Keratinocyte (primary cell): ENCODE measurements around the gene SMIM30. TPM values are rescaled to one million over a fixed set of nuclear protein-coding genes. Genes with fewer than 3 reads are reported as not detected.

ENCODE experiments used
- DNase-seq: peaks from one replicate; pipeline ENCODE4 v3.0.0-alpha.2; 2011; ENCODE audit warnings: low read depth, missing footprints, low spot score
- FAIRE-seq: peaks from 2 replicates; lab custom pipeline; 2011; peaks lifted over from hg19 to GRCh38; lab: Jason Lieb, UNC
- H2AFZ ChIP-seq: 2 replicates; pipeline ENCODE4 v1.6.0; 2012; ENCODE audit warnings: low read length, control low read depth, inconsistent platforms; ENCODE audit not compliant: control insufficient read depth
- H3K27ac ChIP-seq: 2 replicates; pipeline ENCODE4 v1.5.1; 2011; ENCODE audit warnings: low read length; ENCODE audit not compliant: control insufficient read depth, insufficient read depth
- H3K27me3 ChIP-seq: 3 replicates; pipeline ENCODE4 v1.6.0; 2011; ENCODE audit warnings: low read length; ENCODE audit not compliant: control insufficient read depth, insufficient read depth; ENCODE audit errors: extremely low read depth
- H3K36me3 ChIP-seq, 2 experiments: 2 replicates in 1 of 2; 3 replicates in 1 of 2; pipeline ENCODE4 v1.5.1; 2011; ENCODE audit warnings: low read length in 2 of 2, mild to moderate bottlenecking in 1 of 2; ENCODE audit not compliant: control insufficient read depth in 2 of 2, insufficient read depth in 2 of 2; ENCODE audit errors: extremely low read depth in 1 of 2
- H3K4me1 ChIP-seq: 3 replicates; pipeline ENCODE4 v1.5.1; 2011; ENCODE audit warnings: low read length; ENCODE audit not compliant: control insufficient read depth, insufficient read depth; ENCODE audit errors: extremely low read depth
- H3K4me2 ChIP-seq: 3 replicates; pipeline ENCODE4 v1.6.0; 2011; ENCODE audit warnings: low read depth, low read length; ENCODE audit not compliant: control insufficient read depth, insufficient read depth; ENCODE audit errors: extremely low read depth
- H3K4me3 ChIP-seq, 3 experiments: fragments of 200-600 bp in 1 of 3; sonication (generic) in 1 of 3; 2 replicates in 2 of 3; 3 replicates in 1 of 3; pipeline ENCODE4 v1.5.1; 2011 to 2016; ENCODE audit warnings: low read length in 3 of 3, mild to moderate bottlenecking in 3 of 3, control low read depth in 2 of 3, inconsistent platforms in 1 of 3, low read depth in 1 of 3, mixed read lengths in 1 of 3, mixed run types in 1 of 3, moderate library complexity in 1 of 3; ENCODE audit not compliant: control insufficient read depth in 2 of 3, insufficient read depth in 2 of 3; ENCODE audit errors: extremely low read depth in 1 of 3
- H3K79me2 ChIP-seq: 2 replicates; pipeline ENCODE4 v1.6.0; 2012; ENCODE audit warnings: low read length; ENCODE audit not compliant: control insufficient read depth, insufficient read depth
- H3K9ac ChIP-seq: 3 replicates; pipeline ENCODE4 v1.6.0; 2011; ENCODE audit warnings: low read length; ENCODE audit not compliant: control insufficient read depth, insufficient read depth; ENCODE audit errors: extremely low read depth
- H3K9me1 ChIP-seq: 3 replicates; pipeline ENCODE4 v1.6.0; 2011; ENCODE audit warnings: low read length; ENCODE audit not compliant: control insufficient read depth, insufficient read depth; ENCODE audit errors: extremely low read depth
- H3K9me3 ChIP-seq: 2 replicates; pipeline ENCODE4 v1.5.1; 2012; ENCODE audit warnings: low read depth, low read length; ENCODE audit not compliant: control insufficient read depth
- H4K20me1 ChIP-seq: 3 replicates; pipeline ENCODE4 v1.6.0; 2011; ENCODE audit warnings: low read length; ENCODE audit not compliant: control insufficient read depth, insufficient read depth; ENCODE audit errors: extremely low read depth
- CTCF ChIP-seq, 3 experiments: IDR thresholded peaks in 1 of 3; conservative IDR thresholded peaks in 1 of 3; optimal IDR thresholded peaks in 1 of 3; 2 replicates in 2 of 3; 3 replicates in 1 of 3; pipeline versions ENCODE3 to v1.5.1; 2011; ENCODE audit warnings: low read length in 3 of 3, mild to moderate bottlenecking in 3 of 3, moderate library complexity in 2 of 3, control low read depth in 1 of 3, inconsistent platforms in 1 of 3; ENCODE audit not compliant: insufficient read depth in 2 of 3; ENCODE audit errors: extremely low read depth in 1 of 3
- EZH2 ChIP-seq: IDR thresholded peaks from one replicate; pipeline ENCODE4 v1.6.1; 2012; ENCODE audit warnings: inconsistent platforms, mild to moderate bottlenecking, low read length, moderate library complexity
- dilution Hi-C: fragments of 300-500 bp; cut with MboI; formaldehyde crosslinking; loops from one replicate; pipeline ENCODE4 v1.7.0; 2020; ENCODE audit warnings: low sequenced_read_pairs; ENCODE audit not compliant: extremely low pct_ligation_motif_present
- polyA plus RNA-seq, 5 experiments: library from polyadenylated mRNA; depleted of rRNA in 3 of 5; stranded (reverse) in 3 of 5; stranded (forward) in 1 of 5; unstranded in 1 of 5; fragments of >200 nt; gene quantifications; 1 replicate in 1 of 5; 2 replicates in 3 of 5; 3 replicates in 1 of 5; pipeline versions ENCODE4 v1.2.1 to v1.2.3, GENCODE V29; 2011 to 2012; ENCODE audit warnings: missing spikeins in 2 of 5, low read depth in 1 of 5, low replicate concordance in 1 of 5

SMIM30 gene
- polyA plus RNA-seq, 1 donor (not counting 4 experiments of a cell fraction or from before 2014, with no cell fraction given): 94.5 TPM

GRCh38 chr7:113144817-113145216 is 26.5 kb upstream of the SMIM30 start:
- H3K36me3 ChIP-seq: no peaks in the 10 kb centered on the region
- H3K9me3 ChIP-seq: no peaks in the 10 kb centered on the region
- H3K9me1 ChIP-seq: no peaks in the 10 kb centered on the region
- no peaks in the 10 kb centered on the region for H4K20me1 ChIP-seq
- no peaks in the 10 kb centered on the region for H3K79me2 ChIP-seq
- H3K4me3 ChIP-seq: no peak overlapping the region
- dilution Hi-C loops: no loop called here
- DNase-seq: no peak
- H3K4me1 ChIP-seq: no peaks in the 10 kb centered on the region
- TF ChIP-seq CTCF (optimal IDR thresholded peaks at IDR 0.05 in 1 of 3, IDR thresholded peaks at IDR 0.05 in 1 of 3, conservative IDR thresholded peaks at IDR 0.05 in 1 of 3; ENCODE audit: extremely low read depth in 1 of 3, insufficient read depth in 2 of 3, low read length in 3 of 3) (no peak), EZH2 (no peak)
- no peak overlapping the region for H3K27ac ChIP-seq
- H3K27me3 ChIP-seq: no peaks in the 10 kb centered on the region
- H2AFZ ChIP-seq: no peak overlapping the region
- FAIRE-seq: no peak
- no peak overlapping the region for H3K9ac ChIP-seq
- H3K4me2 ChIP-seq: no peak overlapping the region

- no peaks in the 10 kb centered on the region for H3K79me2 ChIP-seq
- no peak overlapping the region for H2AFZ ChIP-seq
- dilution Hi-C loops: no loop called here
- H3K9me1 ChIP-seq: no peaks in the 10 kb centered on the region
- FAIRE-seq (no peak), DNase-seq (no peak)
- H3K4me1 ChIP-seq: no peaks in the 10 kb centered on the region
- no peaks in the 10 kb centered on the region for H3K27me3 ChIP-seq
- H3K9ac ChIP-seq: no peak overlapping the region
- H3K9me3 ChIP-seq: no peaks in the 10 kb centered on the region
- H3K4me3 ChIP-seq: no peak overlapping the region
- no peak for TF ChIP-seq CTCF (optimal IDR thresholded peaks at IDR 0.05 in 1 of 3, IDR thresholded peaks at IDR 0.05 in 1 of 3, conservative IDR thresholded peaks at IDR 0.05 in 1 of 3; ENCODE audit: extremely low read depth in 1 of 3, insufficient read depth in 2 of 3, low read length in 3 of 3)
- TF ChIP-seq EZH2: no peak
- H3K4me2 ChIP-seq: no peak overlapping the region
- no peaks in the 10 kb centered on the region for H3K36me3 ChIP-seq
- no peak overlapping the region for H3K27ac ChIP-seq
- no peaks in the 10 kb centered on the region for H4K20me1 ChIP-seq
These were observed 25.3 kb upstream of the SMIM30 start for GRCh38 chr7:113143486-113144257.
